Natural killer cell (primary cell): Measurements from ENCODE around the gene AMIGO2. TPM values are rescaled to one million over a fixed set of nuclear protein-coding genes. Genes with fewer than 3 reads are reported as not detected.

Source experiments
- ATAC-seq, 3 donors: fragments of 150-1000 bp in 2 of 3; fragments of 200-7000 bp in 1 of 3; cut with Tn5 transposase; 1 replicate in 1 of 3; 2 replicates in 2 of 3; pipeline ENCODE4 v1.10.0; 2021; ENCODE audit warnings: mild to moderate bottlenecking in 2 of 3, moderate library complexity in 2 of 3
- DNase-seq, 2 donors: peaks; one replicate each; pipeline versions ENCODE4 v3.0.0 to v3.0.0-alpha.2; 2013 to 2021; ENCODE audit warnings: mixed read lengths in 1 of 2
- H3K27ac ChIP-seq: one replicate; pipeline ENCODE4 v1.5.1; 2013; ENCODE audit warnings: mild to moderate bottlenecking, low read length
- H3K27me3 ChIP-seq: one replicate; pipeline ENCODE4 v1.6.1; 2013; ENCODE audit warnings: low read length; ENCODE audit not compliant: control insufficient read depth, insufficient read depth
- H3K36me3 ChIP-seq: one replicate; pipeline ENCODE4 v1.6.1; 2013; ENCODE audit warnings: low read length; ENCODE audit not compliant: control insufficient read depth, insufficient read depth
- H3K4me1 ChIP-seq: one replicate; pipeline ENCODE4 v1.6.1; 2013; ENCODE audit warnings: low read length; ENCODE audit not compliant: control insufficient read depth, insufficient read depth
- H3K4me3 ChIP-seq: one replicate; pipeline ENCODE4 v1.5.1; 2013; ENCODE audit warnings: low read length
- H3K9me3 ChIP-seq: one replicate; pipeline ENCODE4 v1.6.1; 2013; ENCODE audit warnings: low read length; ENCODE audit not compliant: control insufficient read depth, insufficient read depth
- H3K27ac Mint-ChIP-seq, 2 donors: one replicate each; pipeline ENCODE4 v1.8.0; 2022; ENCODE audit warnings: mild to moderate bottlenecking in 2 of 2, mixed read lengths in 2 of 2, moderate library complexity in 1 of 2
- H3K27me3 Mint-ChIP-seq, 2 donors: one replicate each; pipeline ENCODE4 v1.8.0; 2022; ENCODE audit warnings: low read depth in 2 of 2, mixed read lengths in 2 of 2
- H3K36me3 Mint-ChIP-seq: one replicate; pipeline ENCODE4 v1.8.0; 2022; ENCODE audit warnings: mixed read lengths
- H3K4me1 Mint-ChIP-seq, 2 donors: one replicate each; pipeline ENCODE4 v1.8.0; 2022; ENCODE audit warnings: mixed read lengths in 2 of 2
- H3K4me3 Mint-ChIP-seq: one replicate; pipeline ENCODE4 v1.8.0; 2022; ENCODE audit warnings: mild to moderate bottlenecking, moderate library complexity, mixed read lengths
- H3K9me3 Mint-ChIP-seq, 2 donors: one replicate each; pipeline ENCODE4 v1.8.0; 2022; ENCODE audit warnings: mixed read lengths in 2 of 2
- CTCF ChIP-seq: fragments of 200-600 bp; IDR thresholded peaks from one replicate; pipeline ENCODE4 v1.8.0; 2022; ENCODE audit warnings: antibody characterized with exemption
- WGBS: methylation state at CpG from one replicate; pipeline ENCODE4 v1.1.7; 2013; ENCODE audit warnings: missing lambda C conversion rate; ENCODE audit not compliant: insufficient coverage; 5-methylcytosine and 5-hydroxymethylcytosine counted together
- intact Hi-C: fragments of 100-400 bp; cut with micrococcal nuclease; formaldehyde crosslinking; loops from one replicate; pipeline ENCODE4 v1.14.2; 2022
- total RNA-seq, 4 donors: library from RNA; stranded (reverse); fragments of 120-200 nt in 1 of 4; gene quantifications; one replicate each; pipeline versions ENCODE4 v1.2.3 to v1.2.4, GENCODE V29; 2013 to 2022

The AMIGO2 gene
- total RNA-seq, 3 donors from 2014 or later (not counting 1 experiment from before 2014, with no cell fraction given) = 8.0 to 9.9 (median 8.1) TPM

- no peaks in the 10 kb centered on the region for H3K9me3 ChIP-seq
- H3K36me3 ChIP-seq = no peaks in the 10 kb centered on the region
- no peaks in the 10 kb centered on the region for H3K27me3 Mint-ChIP-seq
- no peak overlapping the region for H3K27ac Mint-ChIP-seq
- H3K4me3 Mint-ChIP-seq = no peak overlapping the region
- no peaks in the 10 kb centered on the region for H3K27me3 ChIP-seq
- WGBS = 94% methylated on average over 6 of the region's 6 CpGs
- H3K27ac ChIP-seq = no peak overlapping the region
- H3K4me1 ChIP-seq = no peaks in the 10 kb centered on the region
- no peak for ATAC-seq
- DNase-seq = no peak
- H3K4me1 Mint-ChIP-seq = no peaks in the 10 kb centered on the region
- intact Hi-C loops = no loop called here
- TF ChIP-seq CTCF = no peak
- no peak overlapping the region for H3K4me3 ChIP-seq
- no peaks in the 10 kb centered on the region for H3K36me3 Mint-ChIP-seq
- H3K9me3 Mint-ChIP-seq = no peaks in the 10 kb centered on the region
These were observed 11.2 kb downstream of the AMIGO2 start for GRCh38 chr12:47068539-47068938.

- Mint-ChIP-seq H3K9me3 (no peaks in the 10 kb centered on the region), H3K4me3 (no peak overlapping the region), H3K27me3 (no peaks in the 10 kb centered on the region), H3K27ac (no peak overlapping the region), H3K4me1 (no peaks in the 10 kb centered on the region), H3K36me3 (no peaks in the 10 kb centered on the region)
- intact Hi-C loops = no loop called here
- Histone ChIP-seq H3K9me3 (no peaks in the 10 kb centered on the region), H3K4me3 (no peak overlapping the region), H3K27me3 (no peaks in the 10 kb centered on the region), H3K27ac (no peak overlapping the region), H3K36me3 (no peaks in the 10 kb centered on the region), H3K4me1 (no peaks in the 10 kb centered on the region)
- ATAC-seq (no peak), DNase-seq (no peak)
- WGBS = 85% methylated on average over 4 of the region's 5 CpGs
- TF ChIP-seq CTCF = no peak
These were observed 11.9 kb downstream of the AMIGO2 start for GRCh38 chr12:47067771-47068431.

GRCh38 chr12:47067176-47067575 is 12.6 kb downstream of the AMIGO2 start:
- no peak for ATAC-seq
- no peak overlapping the region for H3K4me3 Mint-ChIP-seq
- Histone ChIP-seq H3K36me3 (no peaks in the 10 kb centered on the region), H3K4me3 (no peak overlapping the region), H3K9me3 (no peaks in the 10 kb centered on the region), H3K4me1 (no peaks in the 10 kb centered on the region), H3K27me3 (no peaks in the 10 kb centered on the region), H3K27ac (no peak overlapping the region)
- 100% methylated on average over 1 of the region's 1 CpG for WGBS
- no peak for DNase-seq
- H3K27me3 Mint-ChIP-seq = no peaks in the 10 kb centered on the region
- no peaks in the 10 kb centered on the region for H3K9me3 Mint-ChIP-seq
- H3K36me3 Mint-ChIP-seq = no peaks in the 10 kb centered on the region
- no peak overlapping the region for H3K27ac Mint-ChIP-seq
- H3K4me1 Mint-ChIP-seq = no peaks in the 10 kb centered on the region
- intact Hi-C loops = no loop called here
- TF ChIP-seq CTCF = no peak
